Kidney (tissue), 14 donors: ENCODE data around the gene MAP4. TPM values are rescaled to one million over a fixed set of nuclear protein-coding genes. Genes with fewer than 3 reads are reported as not detected.

ENCODE experiments used
- DNase-seq, 5 donors: peaks; one replicate each; pipeline ENCODE4 v3.0.0-alpha.2; 2013 to 2020
- FAIRE-seq: peaks from 2 replicates; lab custom pipeline; 2012; peaks lifted over from hg19 to GRCh38; lab: Jason Lieb, UNC
- H3K27ac ChIP-seq, 2 donors: one replicate each; pipeline ENCODE4 v1.7.0; 2013; ENCODE audit warnings: low read depth in 2 of 2, low read length in 2 of 2, inconsistent platforms in 1 of 2
- H3K27me3 ChIP-seq: one replicate; pipeline ENCODE4 v1.7.1; 2013; ENCODE audit warnings: low read length, inconsistent platforms; ENCODE audit not compliant: control insufficient read depth, insufficient read depth
- H3K36me3 ChIP-seq, 3 donors: one replicate each; pipeline versions ENCODE4 v1.7.0 to v1.7.1; 2013; ENCODE audit warnings: low read length in 3 of 3, control low read depth in 1 of 3, inconsistent platforms in 1 of 3; ENCODE audit not compliant: insufficient read depth in 3 of 3, control insufficient read depth in 2 of 3
- H3K4me1 ChIP-seq, 3 donors: one replicate each; pipeline versions ENCODE4 v1.7.0 to v1.7.1; 2013; ENCODE audit warnings: low read length in 3 of 3, inconsistent platforms in 1 of 3, low read depth in 1 of 3; ENCODE audit not compliant: control insufficient read depth in 2 of 3, insufficient read depth in 2 of 3
- H3K4me3 ChIP-seq, 3 donors: one replicate each; pipeline versions ENCODE4 v1.7.0 to v1.8.1; 2013; ENCODE audit warnings: low read length in 3 of 3, control low read depth in 1 of 3, inconsistent platforms in 1 of 3
- H3K9ac ChIP-seq, 3 donors: one replicate each; pipeline versions ENCODE4 v1.7.0 to v1.7.1; 2013; ENCODE audit warnings: low read length in 3 of 3, control low read depth in 1 of 3, inconsistent platforms in 1 of 3
- H3K9me3 ChIP-seq, 3 donors: one replicate each; pipeline versions ENCODE4 v1.7.0 to v1.7.1; 2013; ENCODE audit warnings: low read length in 3 of 3, control low read depth in 1 of 3, inconsistent platforms in 1 of 3; ENCODE audit not compliant: control insufficient read depth in 2 of 3, insufficient read depth in 1 of 3
- CTCF ChIP-seq: IDR thresholded peaks from 3 replicates; pipeline ENCODE4 v1.5.1; 2012; ENCODE audit warnings: mild to moderate bottlenecking, moderate library complexity, borderline replicate concordance; ENCODE audit not compliant: insufficient read depth; ENCODE audit errors: extremely low read depth
- intact Hi-C: fragments of 100-400 bp; cut with DNase I; formaldehyde crosslinking; loops from one replicate; pipeline ENCODE4 v1.11.1; 2022
- polyA plus RNA-seq: library from polyadenylated mRNA; stranded (reverse); fragments of 350-450 nt; fragmentation: Illumina TruSeq; extraction: RNeasy Lipid Tissue Mini Kit (QIAGEN cat#74804); gene quantifications from one replicate; pipeline ENCODE4 v1.2.3, GENCODE V29; 2014; ENCODE audit warnings: low read depth, low replicate concordance; ENCODE audit not compliant: insufficient read depth
- total RNA-seq: library from RNA; stranded (reverse); fragmentation: NEBNext Ultra II Directional; extraction: Animal tissue kit (Norgen Biotek cat#: 25700); gene quantifications from one replicate; pipeline ENCODE4 v1.2.1, GENCODE V29; 2021
- donor health status: control.
- donor health status: control.
- donor health status: control.
- donor health status: control.
- donor health status: control.
- donor health status: DM: yes; HTN: yes; CAD: no.
- donor health status: Normal renal cell carcinoma (clear cell type).

MAP4 gene
- total and polyA plus RNA-seq, 2 donors from 2014 or later, result 69.6 to 239 TPM

GRCh38 chr3:47847801-47848518 is 168.3 kb downstream of the MAP4 start:
- H3K27ac ChIP-seq, result no peak overlapping the region
- H3K4me3 ChIP-seq, result no peak overlapping the region
- H3K27me3 ChIP-seq, result no peaks in the 10 kb centered on the region
- intact Hi-C loops, result loop anchor here (10.0 kb wide), 1 partner anchor 307 kb away; no protein-coding TSS in a partner anchor
- no peak overlapping the region for H3K9ac ChIP-seq
- TF ChIP-seq CTCF, result no peak
- H3K36me3 ChIP-seq, result peaks cover 8 to 69% (median 39%) of the 10 kb centered on the region in 3 donors
- FAIRE-seq, result no peak
- H3K9me3 ChIP-seq, result no peaks in the 10 kb centered on the region
- H3K4me1 ChIP-seq, result no peaks in the 10 kb centered on the region
- DNase-seq, result peak in 1 of 5 donors; percentile 69

- TF ChIP-seq CTCF, result no peak
- intact Hi-C loops, result loop anchor here (10.0 kb wide), 1 partner anchor 308 kb away; no protein-coding TSS in a partner anchor
- H3K9me3 ChIP-seq, result no peaks in the 10 kb centered on the region
- peak in 1 of 5 donors; percentile 62 for DNase-seq
- no peak for FAIRE-seq
- H3K36me3 ChIP-seq, result peaks cover 8 to 75% (median 45%) of the 10 kb centered on the region in 3 donors
- no peak overlapping the region for H3K4me3 ChIP-seq
- H3K4me1 ChIP-seq, result no peaks in the 10 kb centered on the region
- no peak overlapping the region for H3K27ac ChIP-seq
- no peak overlapping the region for H3K9ac ChIP-seq
- no peaks in the 10 kb centered on the region for H3K27me3 ChIP-seq
Measured at GRCh38 chr3:47847260-47847659, 169.0 kb downstream of the MAP4 start.

GRCh38 chr3:47846880-47847248 is 169.4 kb downstream of the MAP4 start:
- peak in 1 of 5 donors; percentile 73 for DNase-seq
- no peaks in the 10 kb centered on the region for H3K27me3 ChIP-seq
- H3K9me3 ChIP-seq, result no peaks in the 10 kb centered on the region
- H3K4me1 ChIP-seq, result no peaks in the 10 kb centered on the region
- no peak overlapping the region for H3K9ac ChIP-seq
- FAIRE-seq, result no peak
- H3K27ac ChIP-seq, result no peak overlapping the region
- peaks cover 8 to 75% (median 44%) of the 10 kb centered on the region in 3 donors for H3K36me3 ChIP-seq
- no peak for TF ChIP-seq CTCF
- no peak overlapping the region for H3K4me3 ChIP-seq
- intact Hi-C loops, result loop anchor here (10.0 kb wide), 1 partner anchor 308 kb away; no protein-coding TSS in a partner anchor
